Prostate gland (tissue), 2 donors: Measurements from ENCODE around the gene SPR. TPM values are rescaled to one million over a fixed set of nuclear protein-coding genes. Genes with fewer than 3 reads are reported as not detected.

Source experiments
- DNase-seq: peaks from one replicate; pipeline ENCODE4 v3.0.0-alpha.2; 2019; ENCODE audit warnings: low spot score
- H3K27ac ChIP-seq, 2 donors: fragments of 200-600 bp; sonication (generic); 2 replicates each; pipeline ENCODE4 v1.5.1; 2017 to 2019
- H3K27me3 ChIP-seq: fragments of 200-600 bp; sonication (generic); replicated peaks from 2 replicates; pipeline ENCODE4 v1.5.1; 2019; ENCODE audit not compliant: insufficient read depth
- H3K36me3 ChIP-seq, 2 donors: fragments of 200-600 bp; sonication (generic); 1 replicate in 1 of 2; 2 replicates in 1 of 2; pipeline versions ENCODE4 v1.5.1 to v1.8.1; 2017 to 2019
- H3K4me1 ChIP-seq: fragments of 200-600 bp; sonication (generic); replicated peaks from 2 replicates; pipeline ENCODE4 v1.5.1; 2019
- H3K4me3 ChIP-seq, 2 donors: fragments of 200-600 bp; sonication (generic); 2 replicates each; pipeline ENCODE4 v1.5.1; 2017 to 2019
- H3K9me3 ChIP-seq: fragments of 200-600 bp; sonication (generic); 2 replicates; pipeline ENCODE4 v1.5.1; 2017
- POLR2A ChIP-seq: fragments of 450-650 bp; IDR thresholded peaks from one replicate; pipeline ENCODE4 v1.6.1; 2016; ENCODE audit warnings: antibody characterized with exemption, mild to moderate bottlenecking
- POLR2AphosphoS5 ChIP-seq: sonication (generic); formaldehyde crosslinking; IDR thresholded peaks from one replicate; pipeline ENCODE4 v1.6.1; 2017; ENCODE audit warnings: antibody characterized with exemption
- WGBS: methylation state at CpG from one replicate; pipeline ENCODE4 v1.1.5; 2018; 5-methylcytosine and 5-hydroxymethylcytosine counted together
- intact Hi-C: fragments of 100-400 bp; cut with DNase I; formaldehyde crosslinking; loops from one replicate; pipeline ENCODE4 v1.14.2; 2022
- total RNA-seq, 2 donors: library from RNA; depleted of rRNA; stranded (reverse); fragments of >200 nt; gene quantifications; one replicate each; pipeline ENCODE4 v1.1.0, GENCODE V29; 2016
- TF ChIP-seq, protein P1 (sequence below), 4 experiments: fragments of 200-600 bp in 2 of 4; fragments of 450-650 bp in 2 of 4; sonication (generic) in 2 of 4; IDR thresholded peaks; 1 replicate in 3 of 4; 2 replicates in 1 of 4; pipeline ENCODE4 v1.5.1; 2016 to 2019; ENCODE audit warnings: antibody characterized with exemption in 4 of 4, mild to moderate bottlenecking in 2 of 4, moderate library complexity in 2 of 4

SPR gene
- total RNA-seq, 2 donors from 2014 or later, result 42.5 to 91.5 TPM

DNA sequence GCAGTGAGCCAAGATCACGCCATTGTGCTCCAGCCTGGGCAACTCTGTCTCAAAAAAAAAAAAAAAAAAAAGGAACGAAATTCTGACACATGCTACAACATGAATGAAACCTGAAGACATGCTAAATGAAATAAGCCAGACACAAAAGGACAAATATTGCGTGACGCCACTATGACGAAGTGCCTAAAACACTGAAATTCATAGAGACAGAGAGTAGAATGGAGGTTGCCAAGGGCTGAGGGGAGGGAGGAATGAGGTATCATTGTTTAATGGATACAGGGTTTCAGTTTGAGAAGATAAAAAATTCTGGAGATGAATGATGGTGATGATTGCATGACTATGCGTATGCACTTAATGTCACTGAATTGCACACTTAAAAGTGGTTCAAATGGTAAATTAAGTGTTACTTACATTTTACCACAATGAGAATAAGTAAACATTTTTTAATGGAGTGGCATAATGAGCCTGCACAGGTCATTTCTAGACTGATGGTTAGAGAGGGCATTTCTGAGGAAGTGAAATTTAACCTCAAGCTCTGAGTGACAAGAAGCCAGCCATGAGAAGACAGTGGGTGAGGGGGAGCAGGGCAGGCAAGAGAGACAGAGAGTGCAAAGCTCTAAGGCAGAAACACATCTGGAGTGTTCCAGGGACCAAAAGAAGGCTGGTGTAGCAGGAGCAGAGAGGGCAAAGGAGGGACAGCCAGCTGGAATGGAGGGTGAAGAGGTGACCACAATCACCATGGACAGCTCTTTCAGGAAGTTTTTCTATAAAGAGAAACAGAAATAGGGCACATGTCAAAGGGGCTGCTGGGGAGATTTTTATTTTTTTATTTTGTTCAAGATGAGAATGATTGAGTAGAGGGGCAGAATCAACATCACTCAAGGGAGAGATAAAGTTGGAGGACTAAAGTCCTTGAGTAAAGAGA is 40.8 kb upstream of the SPR start:
- H3K27me3 ChIP-seq, result no peaks in the 10 kb centered on the region
- intact Hi-C loops, result no loop called here
- H3K36me3 ChIP-seq, result no peaks in the 10 kb centered on the region
- WGBS, result 57% methylated on average over 6 of the region's 6 CpGs
- H3K9me3 ChIP-seq, result no peaks in the 10 kb centered on the region
- no peaks in the 10 kb centered on the region for H3K4me1 ChIP-seq
- TF ChIP-seq POLR2A (no peak), POLR2AphosphoS5 (no peak)
- TF ChIP-seq, protein P1, sequence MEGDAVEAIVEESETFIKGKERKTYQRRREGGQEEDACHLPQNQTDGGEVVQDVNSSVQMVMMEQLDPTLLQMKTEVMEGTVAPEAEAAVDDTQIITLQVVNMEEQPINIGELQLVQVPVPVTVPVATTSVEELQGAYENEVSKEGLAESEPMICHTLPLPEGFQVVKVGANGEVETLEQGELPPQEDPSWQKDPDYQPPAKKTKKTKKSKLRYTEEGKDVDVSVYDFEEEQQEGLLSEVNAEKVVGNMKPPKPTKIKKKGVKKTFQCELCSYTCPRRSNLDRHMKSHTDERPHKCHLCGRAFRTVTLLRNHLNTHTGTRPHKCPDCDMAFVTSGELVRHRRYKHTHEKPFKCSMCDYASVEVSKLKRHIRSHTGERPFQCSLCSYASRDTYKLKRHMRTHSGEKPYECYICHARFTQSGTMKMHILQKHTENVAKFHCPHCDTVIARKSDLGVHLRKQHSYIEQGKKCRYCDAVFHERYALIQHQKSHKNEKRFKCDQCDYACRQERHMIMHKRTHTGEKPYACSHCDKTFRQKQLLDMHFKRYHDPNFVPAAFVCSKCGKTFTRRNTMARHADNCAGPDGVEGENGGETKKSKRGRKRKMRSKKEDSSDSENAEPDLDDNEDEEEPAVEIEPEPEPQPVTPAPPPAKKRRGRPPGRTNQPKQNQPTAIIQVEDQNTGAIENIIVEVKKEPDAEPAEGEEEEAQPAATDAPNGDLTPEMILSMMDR (IDR thresholded peaks at IDR 0.05), result no peak
- DNase-seq, result no peak
- H3K4me3 ChIP-seq, result no peak overlapping the region
- H3K27ac ChIP-seq, result no peak overlapping the region

DNA sequence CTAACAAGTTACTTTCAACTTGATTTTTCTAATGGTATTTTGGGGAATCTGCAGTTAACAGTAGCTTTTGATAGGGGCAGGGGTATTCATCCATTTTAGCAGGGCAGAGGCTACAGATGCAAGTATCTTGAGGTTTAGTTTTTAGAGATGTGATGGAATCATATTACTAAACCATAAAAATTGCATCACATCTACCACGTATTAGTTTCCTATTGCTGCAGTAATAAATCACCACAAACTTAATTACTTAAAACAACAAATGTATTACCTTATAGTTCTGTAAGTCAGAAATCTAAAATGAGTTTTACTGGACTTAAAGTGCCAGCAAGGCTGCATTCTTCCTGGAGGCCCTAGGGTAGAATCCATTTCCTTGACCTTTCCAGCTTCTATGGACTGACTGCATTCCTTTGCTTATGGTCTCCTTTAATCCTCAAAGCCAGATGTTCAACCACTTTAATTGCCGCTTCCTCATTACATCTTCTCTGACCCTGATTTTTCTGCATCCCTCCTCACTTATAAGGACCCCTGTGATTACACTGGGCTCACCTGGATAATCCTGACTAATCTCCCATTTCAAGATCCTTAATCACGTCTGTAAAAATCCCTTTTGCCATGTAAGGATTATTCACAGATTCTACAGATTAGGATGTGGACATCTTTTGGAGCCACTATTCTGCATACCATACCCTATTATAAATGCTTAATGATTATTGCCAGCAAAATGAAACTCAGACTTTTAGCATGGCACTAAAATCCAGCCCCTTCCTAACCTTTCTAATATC is 39.5 kb upstream of the SPR start:
- H3K27me3 ChIP-seq, result no peaks in the 10 kb centered on the region
- intact Hi-C loops, result no loop called here
- H3K4me1 ChIP-seq, result no peaks in the 10 kb centered on the region
- H3K27ac ChIP-seq, result no peak overlapping the region
- TF ChIP-seq POLR2A (no peak), POLR2AphosphoS5 (no peak)
- TF ChIP-seq, protein P1 (IDR thresholded peaks at IDR 0.05), result no peak
- WGBS, result 53% methylated on average over 3 of the region's 3 CpGs
- H3K36me3 ChIP-seq, result no peaks in the 10 kb centered on the region
- no peak for DNase-seq
- H3K9me3 ChIP-seq, result no peaks in the 10 kb centered on the region
- no peak overlapping the region for H3K4me3 ChIP-seq

DNA sequence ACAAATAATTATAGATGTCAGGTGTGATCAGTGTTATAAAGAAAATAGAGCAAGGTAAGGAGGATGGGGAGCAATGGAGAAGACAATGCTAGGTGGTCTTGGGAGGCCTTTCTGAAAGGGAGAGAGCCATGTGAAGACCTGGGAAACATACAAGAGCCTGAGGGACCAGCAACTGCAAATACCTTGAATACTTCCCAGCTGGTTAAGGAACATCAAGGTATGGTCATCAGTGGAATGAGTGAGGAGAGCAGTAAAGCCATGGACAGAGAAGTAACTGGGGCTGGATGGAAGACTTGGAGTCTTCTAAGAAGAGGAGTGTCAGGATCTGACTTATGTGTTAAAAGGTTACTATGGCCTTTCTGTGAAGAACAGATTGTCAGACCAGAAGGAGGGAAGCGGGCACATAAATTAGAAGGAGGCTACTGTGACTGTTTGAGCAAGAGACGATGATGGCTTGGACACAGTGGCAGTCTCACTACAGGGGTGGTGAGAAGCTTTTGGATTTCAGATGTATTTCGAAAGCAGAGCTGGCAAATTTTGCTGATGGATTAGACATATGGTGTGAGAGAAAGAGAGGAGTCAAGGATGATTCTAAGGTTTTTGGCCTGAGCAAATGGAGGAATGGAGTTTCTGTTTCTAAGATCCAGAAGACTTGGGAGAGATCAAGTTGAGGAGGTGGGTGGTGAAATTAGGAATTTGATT is 38.6 kb upstream of the SPR start:
- no peak for DNase-seq
- no peak overlapping the region for H3K27ac ChIP-seq
- H3K4me1 ChIP-seq, result no peaks in the 10 kb centered on the region
- no peaks in the 10 kb centered on the region for H3K9me3 ChIP-seq
- TF ChIP-seq, protein P1 (IDR thresholded peaks at IDR 0.05), result no peak
- TF ChIP-seq POLR2AphosphoS5 (no peak), POLR2A (no peak)
- H3K4me3 ChIP-seq, result no peak overlapping the region
- H3K36me3 ChIP-seq, result no peaks in the 10 kb centered on the region
- intact Hi-C loops, result no loop called here
- 93% methylated on average over 3 of the region's 3 CpGs for WGBS
- no peaks in the 10 kb centered on the region for H3K27me3 ChIP-seq

DNA sequence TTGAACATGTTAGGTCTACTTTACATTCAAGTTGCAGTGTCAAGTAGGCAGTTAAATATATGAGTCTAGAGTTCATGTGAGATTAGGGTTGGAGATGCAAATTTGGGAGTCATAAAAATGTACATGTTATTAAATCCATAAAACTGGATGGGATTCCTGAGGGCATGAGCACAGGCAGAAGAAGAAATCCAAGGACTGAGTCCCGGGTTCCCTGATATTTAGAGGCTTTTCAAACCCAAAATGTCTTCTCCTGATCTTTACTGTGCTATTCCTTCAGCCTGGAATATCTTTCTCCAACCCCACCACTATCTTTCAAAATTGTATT is 38.1 kb upstream of the SPR start:
- DNase-seq, result no peak
- no peaks in the 10 kb centered on the region for H3K4me1 ChIP-seq
- H3K27me3 ChIP-seq, result no peaks in the 10 kb centered on the region
- H3K36me3 ChIP-seq, result no peaks in the 10 kb centered on the region
- H3K4me3 ChIP-seq, result no peak overlapping the region
- 81% methylated on average over 1 of the region's 1 CpG for WGBS
- no peak overlapping the region for H3K27ac ChIP-seq
- no peaks in the 10 kb centered on the region for H3K9me3 ChIP-seq
- intact Hi-C loops, result no loop called here
- TF ChIP-seq, protein P1 (IDR thresholded peaks at IDR 0.05), result no peak
- TF ChIP-seq POLR2AphosphoS5, result no peak
- TF ChIP-seq POLR2A, result no peak
